Cardiac muscle cell (in vitro differentiated cells and primary cell): Measurements from ENCODE around the gene PIPOX. TPM values are rescaled to one million over a fixed set of nuclear protein-coding genes. Genes with fewer than 3 reads are reported as not detected.

Source experiments
- DNase-seq, 2 donors: peaks; one replicate each; pipeline versions ENCODE4 v3.0.0 to v3.0.0-alpha.2; 2010 to 2017; ENCODE audit warnings: low read depth in 1 of 2, low spot score in 1 of 2
- H3K27ac ChIP-seq: fragments of 200-600 bp; sonication (generic); 2 replicates; pipeline ENCODE4 v1.5.1; 2016
- H3K27me3 ChIP-seq: fragments of 200-600 bp; sonication (generic); 2 replicates; pipeline ENCODE4 v1.6.0; 2016; ENCODE audit warnings: control low read depth
- H3K36me3 ChIP-seq: fragments of 200-600 bp; sonication (generic); 2 replicates; pipeline ENCODE4 v1.5.1; 2016; ENCODE audit warnings: control low read depth
- H3K4me1 ChIP-seq: fragments of 200-600 bp; sonication (generic); 2 replicates; pipeline ENCODE4 v1.8.1; 2017; ENCODE audit warnings: low read depth, mild to moderate bottlenecking, mixed run types
- H3K4me3 ChIP-seq: fragments of 200-600 bp; sonication (generic); 2 replicates; pipeline ENCODE4 v1.5.1; 2016; ENCODE audit warnings: mild to moderate bottlenecking
- H3K9me3 ChIP-seq: fragments of 200-600 bp; sonication (generic); 2 replicates; pipeline ENCODE4 v1.5.1; 2017; ENCODE audit warnings: low read depth, mild to moderate bottlenecking, control low read depth
- CTCF ChIP-seq: IDR thresholded peaks from 2 replicates; pipeline ENCODE4 v1.5.1; 2012; ENCODE audit warnings: low read depth, mild to moderate bottlenecking, low read length
- polyA plus RNA-seq: library from polyadenylated mRNA; unstranded; fragments of >200 nt; fragmentation: Nextera tagmentation; extraction: Ambion mirVana; gene quantifications from 2 replicates; pipeline ENCODE4 v1.2.1, GENCODE V29; 2016
- total RNA-seq: library from RNA; depleted of rRNA; stranded (reverse); fragments of >200 nt; gene quantifications from 2 replicates; pipeline ENCODE4 v1.2.3, GENCODE V29; 2016

The PIPOX gene
- total and polyA plus RNA-seq, 2 experiments from 2014 or later, result 5.3 to 6.5 TPM

GRCh38 chr17:29057361-29057760, 14.4 kb downstream of the PIPOX start:
- H3K27ac ChIP-seq, result no peak overlapping the region
- no peak for DNase-seq
- H3K9me3 ChIP-seq, result no peaks in the 10 kb centered on the region
- TF ChIP-seq CTCF, result no peak
- H3K4me1 ChIP-seq, result peaks cover 22% of the 10 kb centered on the region
- H3K27me3 ChIP-seq, result no peaks in the 10 kb centered on the region
- no peaks in the 10 kb centered on the region for H3K36me3 ChIP-seq
- H3K4me3 ChIP-seq, result no peak overlapping the region

- H3K27ac ChIP-seq, result no peak overlapping the region
- DNase-seq, result no peak
- no peak for TF ChIP-seq CTCF
- no peaks in the 10 kb centered on the region for H3K9me3 ChIP-seq
- no peak overlapping the region for H3K4me3 ChIP-seq
- H3K4me1 ChIP-seq, result peaks cover 22% of the 10 kb centered on the region
- H3K27me3 ChIP-seq, result no peaks in the 10 kb centered on the region
- no peaks in the 10 kb centered on the region for H3K36me3 ChIP-seq
These were observed 15.4 kb downstream of the PIPOX start for GRCh38 chr17:29058391-29058790.

GRCh38 chr17:29059281-29059680, 16.3 kb downstream of the PIPOX start:
- peak in 1 of 2 donors; percentile 53 for DNase-seq
- Histone ChIP-seq H3K4me3 (no peak overlapping the region), H3K27me3 (no peaks in the 10 kb centered on the region), H3K4me1 (peaks cover 22% of the 10 kb centered on the region), H3K9me3 (no peaks in the 10 kb centered on the region), H3K36me3 (no peaks in the 10 kb centered on the region), H3K27ac (no peak overlapping the region)
- no peak for TF ChIP-seq CTCF

GRCh38 chr17:29060475-29060874, 17.5 kb downstream of the PIPOX start:
- Histone ChIP-seq H3K4me1 (peaks cover 22% of the 10 kb centered on the region), H3K27me3 (no peaks in the 10 kb centered on the region), H3K9me3 (no peaks in the 10 kb centered on the region), H3K4me3 (no peak overlapping the region), H3K27ac (peak overlapping the region; percentile 75), H3K36me3 (no peaks in the 10 kb centered on the region)
- no peak for TF ChIP-seq CTCF
- peak in 1 of 2 donors; percentile 39 for DNase-seq

- H3K27ac ChIP-seq, result peak overlapping the region; percentile 75
- H3K4me1 ChIP-seq, result peaks cover 22% of the 10 kb centered on the region
- H3K27me3 ChIP-seq, result no peaks in the 10 kb centered on the region
- H3K36me3 ChIP-seq, result no peaks in the 10 kb centered on the region
- H3K9me3 ChIP-seq, result no peaks in the 10 kb centered on the region
- H3K4me3 ChIP-seq, result no peak overlapping the region
- no peak for TF ChIP-seq CTCF
- peak; percentile 33 to 69 for DNase-seq
These were observed 18.1 kb downstream of the PIPOX start for GRCh38 chr17:29061036-29061435.

- no peak for DNase-seq
- no peak overlapping the region for H3K27ac ChIP-seq
- no peaks in the 10 kb centered on the region for H3K9me3 ChIP-seq
- H3K27me3 ChIP-seq, result no peaks in the 10 kb centered on the region
- no peak overlapping the region for H3K4me3 ChIP-seq
- peaks cover 22% of the 10 kb centered on the region for H3K4me1 ChIP-seq
- H3K36me3 ChIP-seq, result no peaks in the 10 kb centered on the region
- TF ChIP-seq CTCF, result no peak
These were observed 19.3 kb downstream of the PIPOX start for GRCh38 chr17:29062215-29062614.
